HG03469 (cell line): Measurements from ENCODE around the gene WWP2.
"Not testable (repeated sequence)": the region's sequence is repeated elsewhere in the genome, so short reads cannot be mapped to it uniquely, and the experiment has no call there.

Experiments
- ATAC-seq: cut with Tn5 transposase; IDR thresholded peaks from one replicate; pipeline ENCODE4 v1.9.1; 2021; ENCODE audit warnings: mild to moderate bottlenecking, moderate library complexity, moderate number of reproducible peaks; ENCODE audit not compliant: unreplicated experiment

WWP2 gene

DNA sequence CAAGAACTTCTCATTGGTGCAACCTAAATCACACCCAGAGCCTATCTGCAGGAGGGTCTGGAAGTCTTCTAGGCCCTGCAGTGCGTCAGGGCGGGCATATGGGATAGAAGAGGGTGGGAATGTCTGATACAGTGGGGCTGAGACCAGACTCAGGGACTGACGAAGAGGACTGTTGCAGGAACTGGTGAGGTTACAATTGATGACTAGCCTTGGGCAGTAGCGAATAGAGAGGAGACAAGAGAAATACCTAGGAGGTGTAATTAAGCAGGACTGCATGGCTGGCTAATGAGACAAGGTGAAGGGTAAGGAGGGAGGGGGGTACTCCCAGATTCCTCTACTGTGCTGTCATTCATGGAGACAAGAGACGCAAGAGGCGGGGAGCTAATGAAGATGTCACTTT lies 91.3 kb downstream of the WWP2 start:
- no peak for ATAC-seq

DNA sequence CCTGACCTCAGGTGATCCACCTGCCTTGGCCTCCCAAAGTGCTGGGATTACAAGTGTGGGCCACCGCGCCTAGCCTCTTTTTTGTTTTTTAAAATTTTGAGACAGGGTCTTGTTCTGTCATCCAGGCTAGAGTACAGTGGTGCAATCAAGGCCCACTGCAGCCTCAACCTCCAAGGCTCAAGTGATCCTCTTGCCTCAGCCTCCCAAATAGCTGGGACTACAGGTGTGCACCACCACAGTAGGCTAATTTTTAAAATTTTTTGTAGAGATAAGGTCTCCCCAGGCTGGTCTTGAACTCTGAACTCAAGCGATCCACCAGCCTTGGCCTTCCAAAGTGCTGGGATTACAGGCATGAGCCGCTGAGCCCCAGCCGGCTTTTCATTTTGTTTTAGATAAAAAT lies 92.6 kb downstream of the WWP2 start:
- not testable (repeated sequence) for ATAC-seq

DNA sequence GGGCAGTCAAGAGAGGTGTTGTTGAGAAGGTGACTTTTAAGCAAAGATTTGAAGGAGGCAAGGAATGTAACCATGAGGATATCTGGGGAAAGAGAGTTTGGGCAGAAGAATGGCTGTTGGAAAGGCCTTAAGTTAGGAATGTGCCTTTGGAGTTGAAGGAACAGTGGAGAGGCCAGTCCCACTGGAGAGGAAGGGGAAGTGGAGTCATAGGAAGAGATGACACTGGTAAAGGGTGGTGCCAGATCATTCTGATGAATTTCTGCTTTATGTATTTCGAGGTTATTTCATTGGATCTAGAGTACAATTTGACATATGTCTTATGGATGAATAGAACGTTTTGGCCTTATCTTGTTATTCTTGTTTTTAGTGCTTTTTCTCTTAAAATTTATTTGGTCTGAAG lies 93.5 kb downstream of the WWP2 start:
- ATAC-seq: no peak

DNA sequence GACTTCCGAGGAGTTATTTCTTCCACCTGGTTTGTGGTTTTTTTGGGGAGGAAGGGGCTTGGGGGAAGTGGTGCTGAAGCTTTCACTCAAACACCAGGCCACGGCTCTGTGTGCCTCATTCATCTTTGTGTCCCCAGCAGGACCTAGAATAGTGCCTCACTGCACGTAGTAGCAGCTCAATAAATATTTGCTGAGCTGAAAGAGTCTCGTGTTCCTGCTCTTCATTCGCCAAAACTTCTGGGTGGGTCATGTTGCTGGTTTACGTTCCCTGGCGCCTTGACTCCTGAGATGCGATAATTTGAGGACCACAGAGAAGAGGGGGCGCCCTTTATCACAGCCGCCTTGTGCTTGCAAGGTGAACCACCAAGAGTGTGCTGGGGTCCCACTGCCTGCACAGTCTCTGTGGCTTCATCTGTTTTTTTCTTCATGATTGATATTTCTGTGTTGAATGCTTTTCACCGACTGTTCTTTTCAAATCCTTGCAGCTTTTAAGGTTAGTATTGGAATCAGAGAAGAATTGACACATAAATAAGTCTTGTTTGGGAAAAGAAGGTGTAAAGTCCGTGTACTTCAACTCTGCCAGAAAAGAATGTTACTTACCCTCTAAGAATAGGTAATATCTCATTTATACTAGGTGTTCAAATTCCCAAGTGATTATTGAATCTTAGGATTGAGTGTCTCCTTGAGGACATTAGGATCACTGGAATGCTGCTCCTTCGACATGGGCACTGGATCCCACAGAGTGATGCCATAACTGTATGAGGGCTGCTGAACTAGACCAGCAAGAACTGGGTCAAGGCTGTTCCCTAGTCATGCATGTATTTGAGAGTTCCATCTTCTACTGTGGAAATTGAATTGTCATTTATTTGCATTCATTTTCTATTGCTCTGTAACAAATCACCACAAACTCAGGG lies 96.3 kb downstream of the WWP2 start:
- no peak for ATAC-seq

DNA sequence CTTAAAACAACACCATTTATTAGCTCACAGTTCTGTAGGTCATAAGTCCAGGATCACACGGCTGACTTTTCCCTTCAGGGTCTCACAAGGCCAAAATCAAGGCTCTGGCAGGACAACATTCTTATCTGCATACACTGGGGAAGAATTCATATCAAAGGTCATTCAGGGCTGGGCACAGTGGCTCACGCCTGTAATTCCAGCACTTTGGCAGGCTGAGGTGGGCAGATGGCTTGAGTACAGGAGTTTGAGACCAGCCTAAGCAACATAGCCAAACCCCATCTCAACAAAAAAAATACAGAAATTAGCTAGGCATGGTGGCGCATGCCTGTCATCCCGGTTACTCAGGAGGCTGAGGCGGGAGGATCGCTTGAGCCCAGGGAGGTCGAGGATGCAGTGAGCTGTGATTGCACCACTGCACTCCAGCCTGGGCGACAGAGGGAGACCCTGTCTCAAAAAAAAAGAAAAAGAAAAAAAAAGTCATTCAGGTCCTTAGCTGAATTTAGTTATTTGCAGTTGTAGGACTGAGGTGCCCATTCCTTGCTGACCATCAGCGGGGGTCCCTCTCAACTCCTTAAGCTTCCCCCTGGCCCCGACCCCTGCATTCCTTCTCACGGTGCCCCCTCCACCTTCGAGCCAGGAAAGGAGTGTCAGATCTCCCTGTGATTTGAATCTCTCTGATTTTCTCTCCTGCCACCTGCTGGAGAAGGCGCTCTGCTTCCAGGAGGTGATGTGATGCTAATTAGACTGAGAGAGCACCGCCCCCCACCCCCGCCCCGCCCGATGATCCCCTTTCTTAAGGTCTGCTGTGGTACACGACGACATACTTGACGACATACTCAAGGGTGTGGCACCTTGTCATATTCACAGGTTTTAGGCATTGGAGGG lies 97.2 kb downstream of the WWP2 start:
- ATAC-seq: no peak

DNA sequence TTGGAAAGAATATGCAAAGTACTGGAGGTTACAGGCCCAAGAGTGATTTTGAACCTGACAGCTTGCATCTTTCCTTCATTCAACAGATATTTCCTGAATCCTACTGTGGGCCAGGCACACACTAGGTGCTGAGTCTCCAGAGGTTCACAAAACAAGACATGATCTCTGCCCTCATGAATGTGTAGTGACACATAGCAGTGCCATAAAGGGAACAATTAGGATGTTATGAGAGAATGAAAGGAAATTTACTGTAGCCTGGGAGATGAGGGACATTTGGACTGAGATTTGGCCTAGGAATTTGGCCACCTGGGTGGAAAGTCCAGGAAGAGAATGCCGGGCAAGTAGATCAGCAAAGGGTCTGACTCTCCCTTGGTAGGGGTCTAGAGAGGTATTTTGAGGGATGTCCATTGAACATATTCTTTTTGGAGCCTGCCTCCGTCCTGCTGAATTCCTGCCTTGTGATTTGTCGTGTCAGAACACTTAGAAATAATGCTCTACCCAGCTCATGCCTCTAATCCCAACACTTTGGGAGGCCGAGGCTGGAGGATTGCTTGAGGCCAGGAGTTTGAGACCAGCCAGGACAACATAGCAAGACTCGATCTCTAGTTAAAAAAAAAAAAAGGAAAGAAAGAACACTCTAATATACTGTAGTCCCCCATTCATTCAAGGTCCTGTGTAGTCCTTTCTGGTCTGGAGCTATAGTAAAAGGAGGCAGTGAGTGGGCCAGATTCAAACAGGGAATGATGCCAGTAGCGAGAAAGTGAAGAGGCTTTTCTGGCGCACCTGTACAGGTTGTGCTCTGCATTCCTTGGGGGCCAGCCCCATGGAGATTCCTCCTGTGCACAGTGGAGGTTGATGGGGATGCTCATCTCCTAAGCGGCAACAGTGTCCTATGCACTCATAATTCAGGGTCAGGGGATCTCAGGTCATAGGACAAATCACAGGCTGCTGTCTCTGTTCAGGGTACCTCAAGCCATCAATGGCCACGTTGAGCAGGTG lies 98.4 kb downstream of the WWP2 start:
- no peak for ATAC-seq

DNA sequence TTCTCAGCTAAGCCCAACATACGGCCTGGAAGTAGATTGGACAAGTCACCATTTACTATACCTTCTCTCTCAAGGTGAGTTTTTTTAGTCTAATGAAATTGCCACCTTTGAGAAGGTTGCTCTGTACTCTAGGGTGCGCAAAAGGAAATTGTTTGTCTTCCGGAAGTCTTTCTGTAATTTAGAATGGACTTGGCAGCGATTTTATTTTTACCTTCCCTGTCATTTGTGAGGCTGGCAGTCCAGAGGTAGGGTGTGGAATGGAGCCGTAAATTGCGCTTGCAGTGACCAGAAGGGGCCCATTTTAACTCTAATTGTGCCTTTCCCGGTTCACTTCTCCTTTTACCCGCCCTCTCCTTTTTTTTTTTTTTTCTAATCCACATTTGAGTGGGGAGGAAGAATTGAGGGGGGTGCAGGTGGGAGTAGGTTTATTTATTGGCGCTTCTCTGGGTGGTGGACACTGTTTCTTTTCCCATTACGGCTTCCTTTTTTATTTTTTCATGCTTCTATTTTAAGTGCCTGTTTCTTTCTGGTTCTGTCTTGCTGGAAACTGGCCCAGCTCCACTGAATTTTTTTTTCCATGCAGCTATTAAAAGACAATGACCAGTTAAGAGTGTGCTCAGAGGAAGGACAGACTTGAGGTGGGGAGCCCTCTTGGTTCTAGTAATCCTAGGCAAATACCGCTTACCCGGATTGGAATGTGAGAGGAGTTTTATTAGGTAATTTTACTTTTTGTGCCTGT lies 99.3 kb downstream of the WWP2 start:
- no peak for ATAC-seq

DNA sequence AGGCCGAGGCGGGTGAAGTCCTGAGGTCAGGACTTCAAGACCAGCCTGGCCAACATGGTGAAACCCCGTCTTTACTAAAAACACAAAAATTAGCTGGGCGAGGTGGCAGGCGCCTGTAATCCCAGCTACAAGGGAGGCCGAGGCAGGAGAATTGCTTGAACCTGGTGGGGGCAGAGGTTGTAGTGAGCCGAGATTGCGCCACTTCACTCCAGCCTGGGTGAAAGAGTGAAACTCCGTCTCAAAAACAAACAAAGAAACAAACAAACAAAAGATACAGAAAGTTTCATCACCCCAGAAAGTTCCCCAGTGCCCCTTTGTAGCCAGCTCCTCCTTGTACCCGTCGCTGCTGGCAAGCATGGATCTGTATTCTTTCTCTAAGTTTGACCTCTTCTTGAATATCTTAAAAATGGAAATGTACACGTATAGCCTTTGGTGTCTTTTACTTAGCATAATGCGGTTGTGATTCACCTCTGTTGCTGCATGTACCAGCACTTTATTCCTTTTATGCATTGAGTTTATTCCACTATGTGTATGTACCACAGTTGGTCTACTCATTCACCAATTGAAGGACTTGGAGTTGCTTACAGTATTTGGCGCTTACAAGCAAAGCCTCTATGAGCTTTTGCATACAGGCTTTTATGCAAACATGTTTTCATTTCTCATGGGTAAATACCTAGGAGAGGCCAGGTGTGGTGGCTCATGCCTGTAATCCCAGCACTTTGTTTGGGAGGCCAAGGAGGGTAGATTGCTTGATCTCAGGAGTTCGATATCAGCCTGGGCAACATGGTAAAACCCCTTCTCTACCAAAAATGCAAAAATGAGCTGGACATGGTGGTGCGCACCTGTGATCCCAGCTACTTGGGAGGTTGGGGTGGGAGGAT lies 101.5 kb downstream of the WWP2 start:
- no peak for ATAC-seq

DNA sequence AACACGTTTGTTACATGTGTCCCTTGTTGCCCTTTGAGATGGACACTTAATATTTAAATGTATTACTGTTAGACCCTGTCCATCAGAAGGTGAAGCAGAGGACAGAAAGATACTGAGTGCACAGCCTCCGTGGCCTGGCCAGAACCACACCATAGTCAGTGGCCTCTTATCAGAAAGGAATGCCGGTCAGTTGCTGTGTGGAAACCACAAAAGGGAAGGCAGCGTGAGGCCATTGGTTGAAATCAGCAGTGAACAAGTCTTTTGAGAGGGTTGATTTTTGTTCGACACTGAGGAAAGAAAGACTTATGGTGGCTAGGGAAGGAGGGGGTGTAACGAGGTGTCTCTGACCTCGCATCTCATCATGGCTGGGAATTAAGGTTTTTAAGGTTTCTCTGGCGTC lies 103.6 kb downstream of the WWP2 start:
- no peak for ATAC-seq

DNA sequence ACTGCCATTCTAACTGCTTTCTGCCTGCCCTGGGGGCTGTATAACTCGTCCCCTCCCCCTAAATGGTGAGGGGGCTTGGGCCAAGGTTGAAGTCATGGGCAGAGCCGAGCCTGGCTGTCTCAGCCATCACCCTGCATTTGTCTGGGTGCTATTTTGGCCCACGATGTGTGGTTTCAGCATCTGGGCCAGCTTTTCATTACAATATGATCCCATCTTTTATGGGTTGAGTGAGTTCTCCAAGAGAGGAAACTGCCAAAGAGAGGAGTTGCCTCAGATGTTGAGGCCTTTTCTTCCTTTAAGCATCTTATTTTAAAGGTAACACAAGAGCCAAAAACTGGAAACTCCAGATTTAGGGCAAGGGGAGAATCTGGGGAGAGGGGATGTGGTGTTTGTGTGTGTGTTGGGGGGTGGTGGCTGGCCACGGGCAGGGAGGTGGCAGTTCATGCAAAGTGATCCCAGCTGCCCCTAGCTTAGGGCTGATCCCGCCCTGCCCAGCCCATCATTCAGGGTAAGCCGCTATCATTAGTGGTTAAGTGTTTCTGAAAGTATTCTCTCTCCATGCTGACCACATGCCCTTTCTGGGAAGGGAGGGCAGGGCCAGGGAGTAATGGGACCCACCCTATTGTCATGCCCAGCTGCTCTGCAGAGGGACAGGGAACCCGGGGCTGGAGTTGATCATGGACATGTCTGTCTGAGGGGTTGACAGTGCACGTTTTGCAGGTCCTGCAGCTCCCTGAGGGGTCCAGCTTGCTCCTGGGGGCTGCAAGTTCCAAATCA lies 105.8 kb downstream of the WWP2 start:
- ATAC-seq: no peak

DNA sequence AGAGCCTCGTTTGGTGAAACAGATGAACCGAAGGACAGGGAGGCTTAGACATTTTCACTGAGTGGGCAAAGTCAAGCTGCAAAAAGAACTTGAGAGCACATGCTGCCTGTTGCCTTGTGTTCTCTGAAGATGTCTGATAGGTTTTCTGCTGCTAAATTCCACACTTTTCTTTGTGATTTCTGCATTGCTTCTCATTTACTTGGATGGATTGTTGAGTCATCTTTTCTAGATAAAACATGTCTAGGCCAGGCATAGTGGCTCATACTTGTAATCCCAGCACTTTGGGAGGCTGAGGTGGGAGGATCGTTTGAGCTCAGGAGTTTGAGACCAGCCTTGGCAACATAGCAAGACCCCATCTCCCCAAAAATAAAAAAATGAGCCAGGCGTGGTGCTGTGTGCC lies 108.6 kb downstream of the WWP2 start:
- no peak for ATAC-seq

DNA sequence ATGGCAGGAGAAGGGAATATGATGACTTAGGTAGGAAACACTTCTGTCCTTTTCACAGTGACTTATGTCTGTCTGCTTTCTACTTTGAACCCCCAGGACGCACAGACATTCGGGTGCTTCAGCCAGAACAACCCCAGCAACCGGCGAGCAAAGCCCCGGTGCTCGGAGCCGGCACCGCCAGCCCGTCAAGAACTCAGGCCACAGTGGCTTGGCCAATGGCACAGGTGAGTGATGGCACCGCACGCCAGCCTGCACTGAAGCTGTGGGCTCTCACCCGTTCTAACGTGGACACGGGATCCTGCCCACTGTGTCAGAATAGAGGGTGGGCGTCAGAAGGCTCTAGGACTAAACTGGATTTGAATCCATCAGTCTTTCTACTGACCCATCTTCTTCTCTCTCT lies 109.6 kb downstream of the WWP2 start:
- ATAC-seq: no peak

DNA sequence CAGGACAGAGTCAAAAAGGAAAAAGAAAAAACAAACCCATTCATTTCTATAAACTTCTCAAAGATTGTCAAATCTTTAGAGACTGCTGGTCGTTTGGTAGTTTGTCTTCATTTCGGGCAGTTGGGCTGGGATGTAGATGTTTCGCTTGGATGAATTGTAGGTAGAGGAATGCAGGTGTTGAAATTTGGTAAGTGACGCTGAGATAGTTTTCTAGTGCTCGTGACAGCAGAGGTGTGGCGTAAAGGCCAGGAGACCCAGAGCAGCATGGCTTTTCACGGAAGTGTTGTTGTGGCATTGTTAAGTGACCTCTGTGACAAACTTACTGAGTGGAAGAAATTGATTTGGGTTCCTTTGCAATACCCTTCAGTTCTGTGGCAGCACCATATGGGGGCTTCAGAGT lies 110.8 kb downstream of the WWP2 start:
- ATAC-seq: no peak

DNA sequence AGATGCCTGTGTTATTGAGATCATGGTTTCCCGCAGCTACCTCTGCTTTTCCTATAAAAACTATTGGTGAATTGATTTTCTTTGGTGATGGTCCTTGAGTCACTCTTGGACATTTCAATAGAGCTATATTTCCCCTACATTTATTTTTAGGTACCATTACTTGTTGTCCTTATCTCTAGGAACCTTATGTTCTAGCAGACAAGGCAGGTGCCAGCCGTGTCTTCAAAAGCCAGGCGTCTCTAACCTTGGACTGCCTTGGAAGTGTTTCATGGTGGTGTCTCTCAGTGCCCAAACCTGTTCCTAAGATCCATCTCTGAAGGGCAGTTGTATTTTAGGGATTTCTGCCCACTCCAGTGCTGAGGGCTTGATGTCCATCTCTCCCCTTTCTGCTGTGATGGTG lies 111.7 kb downstream of the WWP2 start:
- ATAC-seq: no peak

DNA sequence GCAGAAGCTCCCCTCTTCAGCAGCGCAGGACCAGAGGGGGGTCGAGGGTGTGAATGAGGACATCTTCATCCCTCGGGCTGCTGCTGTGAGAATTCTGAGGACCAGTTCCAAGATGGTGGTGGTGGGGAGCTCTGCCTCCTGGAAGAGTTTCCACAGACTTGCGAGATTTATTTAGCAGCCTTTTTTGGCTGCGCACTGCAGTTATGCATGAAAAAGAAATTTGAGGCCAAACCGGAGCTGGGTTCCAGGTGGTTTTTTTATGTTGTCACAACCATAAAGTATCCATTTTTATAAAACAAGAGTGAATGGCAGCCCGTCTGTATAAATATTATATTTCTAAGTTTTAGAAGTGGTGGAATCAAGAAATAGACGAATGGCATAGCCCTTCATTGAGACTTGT lies 112.1 kb downstream of the WWP2 start:
- ATAC-seq: no peak

DNA sequence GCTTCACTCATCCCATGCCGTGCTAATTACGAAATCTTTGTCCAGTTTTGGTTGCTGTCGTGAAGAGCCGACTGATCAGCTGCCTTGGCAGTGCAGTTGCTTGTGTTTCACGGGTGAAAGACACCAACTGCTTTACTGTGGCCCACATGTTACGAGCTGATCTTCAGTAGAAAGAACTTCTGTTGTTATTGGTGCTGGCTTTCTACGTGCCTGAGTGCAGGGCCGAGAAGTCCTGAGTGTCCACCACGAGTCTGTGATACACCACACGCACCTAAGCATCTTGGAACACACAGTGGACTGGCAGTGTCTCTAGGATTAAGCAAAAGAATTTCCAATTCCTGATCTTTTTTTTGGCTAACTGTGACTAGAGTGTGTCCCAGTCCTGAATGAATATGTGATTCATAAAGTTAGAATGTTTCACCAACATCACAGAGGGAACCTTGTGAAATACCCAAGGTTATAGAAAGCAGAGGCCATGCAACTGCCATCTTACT lies 118.6 kb downstream of the WWP2 start:
- no peak for ATAC-seq

DNA sequence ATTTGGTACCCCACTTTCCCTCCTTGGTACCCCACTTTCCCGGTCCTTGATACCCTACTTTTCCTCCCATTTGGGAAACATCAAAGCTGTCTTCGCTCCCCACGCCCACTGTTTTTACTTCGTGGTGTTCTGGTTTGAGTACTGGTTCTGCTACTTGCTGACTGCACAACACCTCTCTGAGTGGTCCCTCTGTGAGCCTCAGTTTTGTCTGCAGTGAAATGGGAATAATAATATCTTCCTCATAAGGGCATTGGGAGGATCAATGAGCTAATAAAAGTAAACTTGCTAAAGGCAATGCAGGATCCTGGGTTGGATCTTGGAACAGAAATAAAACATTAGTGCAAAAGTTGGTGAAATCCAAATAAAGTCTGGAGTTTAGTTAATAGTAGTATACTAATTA lies 119.0 kb downstream of the WWP2 start:
- ATAC-seq: no peak

DNA sequence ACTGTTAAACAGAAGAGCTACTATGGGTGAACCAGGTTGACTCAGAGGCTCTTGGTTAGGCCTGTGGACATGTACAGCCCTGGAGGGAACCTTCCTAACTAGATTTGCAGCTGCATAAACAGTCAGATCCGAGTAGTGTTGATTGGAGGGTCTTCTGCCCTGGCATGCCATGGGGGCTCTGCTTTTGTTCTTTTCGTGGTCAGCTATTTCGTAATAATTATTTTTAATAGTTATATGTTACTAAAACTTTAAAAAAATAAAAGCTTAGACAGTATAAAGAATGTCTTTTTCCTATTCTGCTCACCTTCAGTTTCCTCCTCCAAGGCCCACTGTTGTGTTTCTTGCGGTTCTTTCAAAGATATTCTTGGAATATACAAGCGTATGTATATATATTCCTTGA lies 121.6 kb downstream of the WWP2 start:
- no peak for ATAC-seq
